ENCODE measurements around the gene CD55.

GRCh38 chr1:207306603-207307002 lies 14.9 kb upstream of the CD55 start:
- TF ChIP-seq, protein P1, sequence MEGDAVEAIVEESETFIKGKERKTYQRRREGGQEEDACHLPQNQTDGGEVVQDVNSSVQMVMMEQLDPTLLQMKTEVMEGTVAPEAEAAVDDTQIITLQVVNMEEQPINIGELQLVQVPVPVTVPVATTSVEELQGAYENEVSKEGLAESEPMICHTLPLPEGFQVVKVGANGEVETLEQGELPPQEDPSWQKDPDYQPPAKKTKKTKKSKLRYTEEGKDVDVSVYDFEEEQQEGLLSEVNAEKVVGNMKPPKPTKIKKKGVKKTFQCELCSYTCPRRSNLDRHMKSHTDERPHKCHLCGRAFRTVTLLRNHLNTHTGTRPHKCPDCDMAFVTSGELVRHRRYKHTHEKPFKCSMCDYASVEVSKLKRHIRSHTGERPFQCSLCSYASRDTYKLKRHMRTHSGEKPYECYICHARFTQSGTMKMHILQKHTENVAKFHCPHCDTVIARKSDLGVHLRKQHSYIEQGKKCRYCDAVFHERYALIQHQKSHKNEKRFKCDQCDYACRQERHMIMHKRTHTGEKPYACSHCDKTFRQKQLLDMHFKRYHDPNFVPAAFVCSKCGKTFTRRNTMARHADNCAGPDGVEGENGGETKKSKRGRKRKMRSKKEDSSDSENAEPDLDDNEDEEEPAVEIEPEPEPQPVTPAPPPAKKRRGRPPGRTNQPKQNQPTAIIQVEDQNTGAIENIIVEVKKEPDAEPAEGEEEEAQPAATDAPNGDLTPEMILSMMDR (IDR thresholded peaks at IDR 0.05), result no peak
- no peak for TF ChIP-seq POLR2A (IDR thresholded peaks at IDR 0.05)
